Measurements from ENCODE around the gene ROR1. TPM values are rescaled to one million over a fixed set of nuclear protein-coding genes. Genes with fewer than 3 reads are reported as not detected.

Gene ROR1
- total and polyA plus RNA-seq, 2 donors (not counting 1 experiment from before 2014, with no cell fraction given) = 0.46 to 16.0 TPM

- no peak for TF ChIP-seq EZH2 (IDR thresholded peaks at IDR 0.05; ENCODE audit: borderline replicate concordance, insufficient read depth, low read depth, low read length, poor library complexity, severe bottlenecking)
- Histone ChIP-seq H3K79me2 (ENCODE audit: control insufficient read depth, insufficient read depth, low read length) (no peaks in the 10 kb centered on the region), H3K27me3 (replicated peaks in 1 of 4; ENCODE audit: control extremely low read depth in 1 of 4, control insufficient read depth in 3 of 4, insufficient read depth in 4 of 4, low read length in 3 of 4) (no peaks in the 10 kb centered on the region), H3K4me1 (ENCODE audit: control insufficient read depth in 2 of 2, insufficient read depth in 2 of 2, low read length in 2 of 2) (no peaks in the 10 kb centered on the region), H3K4me3 (ENCODE audit: control extremely low read depth in 1 of 5, extremely low read depth in 1 of 5, insufficient read depth in 1 of 5, low read depth in 2 of 5, low read length in 4 of 5) (no peak overlapping the region), H4K20me1 (ENCODE audit: control insufficient read depth, insufficient read depth, low read length, poor library complexity, severe bottlenecking) (no peaks in the 10 kb centered on the region), H2AFZ (ENCODE audit: insufficient read depth, low read depth, low read length, poor library complexity, severe bottlenecking) (no peak overlapping the region), H3K9me3 (ENCODE audit: control extremely low read depth in 1 of 3, control insufficient read depth in 2 of 3, insufficient read depth in 1 of 3, low read length in 2 of 3) (no peaks in the 10 kb centered on the region), H3K9ac (ENCODE audit: low read length) (no peak overlapping the region), H3K4me2 (replicated peaks; ENCODE audit: low read depth, low read length, poor library complexity, severe bottlenecking) (no peak overlapping the region), H3K36me3 (replicated peaks in 1 of 2; ENCODE audit: control extremely low read depth in 1 of 2, control insufficient read depth in 1 of 2, extremely low read depth in 1 of 2, insufficient read depth in 2 of 2, low read length in 1 of 2) (no peaks in the 10 kb centered on the region), H3K27ac (ENCODE audit: low read length in 2 of 2) (no peak overlapping the region)
- ATAC-seq (ENCODE audit: low read depth) = no peak
- Mint-ChIP-seq H3K27me3 (peaks cover 6% of the 10 kb centered on the region), H3K4me3 (no peak overlapping the region), H3K27ac (no peak overlapping the region), H3K9me3 (ENCODE audit: insufficient read depth) (no peaks in the 10 kb centered on the region), H3K4me1 (no peaks in the 10 kb centered on the region)
- DNase-seq = no peak
- ChIA-PET CTCF (no interaction called here), POLR2A (no interaction called here)
- WGBS (ENCODE audit: insufficient coverage) = 100% methylated on average over 1 of the region's 3 CpGs
- intact Hi-C loops (cut with micrococcal nuclease) = no loop called here
These were observed 226.2 kb downstream of the ROR1 start for GRCh38 chr1:64000021-64000420.

GRCh38 chr1:64001038-64001437, 227.2 kb downstream of the ROR1 start:
- Histone ChIP-seq H3K4me2 (replicated peaks; ENCODE audit: low read depth, low read length, poor library complexity, severe bottlenecking) (no peak overlapping the region), H2AFZ (ENCODE audit: insufficient read depth, low read depth, low read length, poor library complexity, severe bottlenecking) (no peak overlapping the region), H3K36me3 (replicated peaks in 1 of 2; ENCODE audit: control extremely low read depth in 1 of 2, control insufficient read depth in 1 of 2, extremely low read depth in 1 of 2, insufficient read depth in 2 of 2, low read length in 1 of 2) (no peaks in the 10 kb centered on the region), H3K27me3 (replicated peaks in 1 of 4; ENCODE audit: control extremely low read depth in 1 of 4, control insufficient read depth in 3 of 4, insufficient read depth in 4 of 4, low read length in 3 of 4) (no peaks in the 10 kb centered on the region), H3K9ac (ENCODE audit: low read length) (no peak overlapping the region), H3K79me2 (ENCODE audit: control insufficient read depth, insufficient read depth, low read length) (no peaks in the 10 kb centered on the region), H3K4me1 (ENCODE audit: control insufficient read depth in 2 of 2, insufficient read depth in 2 of 2, low read length in 2 of 2) (no peaks in the 10 kb centered on the region), H3K27ac (ENCODE audit: low read length in 2 of 2) (no peak overlapping the region), H3K4me3 (ENCODE audit: control extremely low read depth in 1 of 5, extremely low read depth in 1 of 5, insufficient read depth in 1 of 5, low read depth in 2 of 5, low read length in 4 of 5) (no peak overlapping the region), H4K20me1 (ENCODE audit: control insufficient read depth, insufficient read depth, low read length, poor library complexity, severe bottlenecking) (no peaks in the 10 kb centered on the region), H3K9me3 (ENCODE audit: control extremely low read depth in 1 of 3, control insufficient read depth in 2 of 3, insufficient read depth in 1 of 3, low read length in 2 of 3) (no peaks in the 10 kb centered on the region)
- Mint-ChIP-seq H3K4me3 (no peak overlapping the region), H3K9me3 (ENCODE audit: insufficient read depth) (no peaks in the 10 kb centered on the region), H3K27ac (no peak overlapping the region), H3K4me1 (no peaks in the 10 kb centered on the region), H3K27me3 (peaks cover 6% of the 10 kb centered on the region)
- DNase-seq (no peak), ATAC-seq (ENCODE audit: low read depth) (no peak)
- ChIA-PET POLR2A (no interaction called here), CTCF (no interaction called here)
- no CpG with 5 or more reads among the region's 2 CpGs for WGBS (ENCODE audit: insufficient coverage)
- TF ChIP-seq CTCF (IDR thresholded peaks at IDR 0.05) (no peak), EZH2 (IDR thresholded peaks at IDR 0.05; ENCODE audit: borderline replicate concordance, insufficient read depth, low read depth, low read length, poor library complexity, severe bottlenecking) (no peak)
- intact Hi-C loops (cut with micrococcal nuclease) = no loop called here
